H9 (cell line): ENCODE measurements around the gene SCN1B. TPM values are rescaled to one million over a fixed set of nuclear protein-coding genes. Genes with fewer than 3 reads are reported as not detected.

Experiments used
- DNase-seq: peaks from one replicate; pipeline ENCODE4 v3.0.0-alpha.2; 2017
- H2AFZ ChIP-seq: one replicate; pipeline ENCODE4 v1.6.1; 2013; ENCODE audit warnings: mild to moderate bottlenecking, low read length, control low read depth, moderate library complexity
- H2AK5ac ChIP-seq: 2 replicates; pipeline ENCODE4 v1.6.1; 2013; ENCODE audit warnings: low read length, control low read depth, mixed read lengths; ENCODE audit not compliant: insufficient read length
- H2BK120ac ChIP-seq: one replicate; pipeline ENCODE4 v1.6.1; 2013; ENCODE audit warnings: low read depth, mild to moderate bottlenecking, low read length, control low read depth, inconsistent platforms; ENCODE audit not compliant: poor library complexity, severe bottlenecking
- H2BK12ac ChIP-seq: 2 replicates; pipeline ENCODE4 v1.6.1; 2013; ENCODE audit warnings: low read length, control low read depth, mixed read lengths, low read depth; ENCODE audit not compliant: insufficient read length
- H2BK15ac ChIP-seq: 2 replicates; pipeline ENCODE4 v1.6.1; 2013; ENCODE audit warnings: low read depth, low read length, control low read depth
- H2BK20ac ChIP-seq: one replicate; pipeline ENCODE4 v1.6.1; 2013; ENCODE audit warnings: low read depth, mild to moderate bottlenecking, low read length, control low read depth, inconsistent platforms; ENCODE audit not compliant: poor library complexity, severe bottlenecking
- H2BK5ac ChIP-seq: 2 replicates; pipeline ENCODE4 v1.6.1; 2013; ENCODE audit warnings: low read length, control low read depth, mixed read lengths; ENCODE audit not compliant: insufficient read length
- H3K14ac ChIP-seq: 2 replicates; pipeline ENCODE4 v1.6.1; 2013; ENCODE audit warnings: low read length, control low read depth; ENCODE audit not compliant: insufficient read depth
- H3K18ac ChIP-seq: 2 replicates; pipeline ENCODE4 v1.6.1; 2013; ENCODE audit warnings: low read depth, mild to moderate bottlenecking, mixed read lengths, low read length, control low read depth; ENCODE audit not compliant: insufficient read length
- H3K23ac ChIP-seq: 2 replicates; pipeline ENCODE4 v1.6.1; 2013; ENCODE audit warnings: low read length, control low read depth, mixed read lengths, low read depth; ENCODE audit not compliant: insufficient read length
- H3K23me2 ChIP-seq: 2 replicates; pipeline ENCODE4 v1.6.1; 2013; ENCODE audit warnings: low read depth, mild to moderate bottlenecking, mixed read lengths, low read length, control low read depth; ENCODE audit not compliant: insufficient read length, poor library complexity, severe bottlenecking
- H3K27ac ChIP-seq: 2 replicates; pipeline ENCODE4 v1.5.1; 2013; ENCODE audit warnings: low read length, control low read depth, mixed read lengths, low read depth; ENCODE audit not compliant: insufficient read length
- H3K27me3 ChIP-seq: 2 replicates; pipeline ENCODE4 v1.6.1; 2013; ENCODE audit warnings: low read length, control low read depth, inconsistent platforms; ENCODE audit not compliant: insufficient read depth
- H3K4ac ChIP-seq: 2 replicates; pipeline ENCODE4 v1.6.1; 2013; ENCODE audit warnings: low read depth, mild to moderate bottlenecking, control low read depth, inconsistent platforms, low read length, moderate library complexity
- H3K4me1 ChIP-seq: 2 replicates; pipeline ENCODE4 v1.6.1; 2013; ENCODE audit warnings: low read length, control low read depth, inconsistent platforms; ENCODE audit not compliant: insufficient read depth
- H3K4me2 ChIP-seq: 2 replicates; pipeline ENCODE4 v1.6.1; 2013; ENCODE audit warnings: low read length, control low read depth, mixed read lengths; ENCODE audit not compliant: insufficient read length, insufficient read depth
- H3K56ac ChIP-seq: 2 replicates; pipeline ENCODE4 v1.6.1; 2013; ENCODE audit warnings: low read depth, mild to moderate bottlenecking, mixed read lengths, low read length, control low read depth; ENCODE audit not compliant: insufficient read length
- H3K79me1 ChIP-seq: 2 replicates; pipeline ENCODE4 v1.6.1; 2013; ENCODE audit warnings: low read depth, mild to moderate bottlenecking, moderate library complexity, low read length, control low read depth, inconsistent platforms; ENCODE audit not compliant: insufficient read depth, poor library complexity, severe bottlenecking
- H3K79me2 ChIP-seq: 2 replicates; pipeline ENCODE4 v1.6.1; 2013; ENCODE audit warnings: low read length, control low read depth, inconsistent platforms; ENCODE audit not compliant: insufficient read depth
- H3K9ac ChIP-seq: 2 replicates; pipeline ENCODE4 v1.6.1; 2013; ENCODE audit warnings: low read length, control low read depth, mixed read lengths; ENCODE audit not compliant: insufficient read length; ENCODE audit errors: extremely low read depth
- H3K9me3 ChIP-seq: one replicate; pipeline ENCODE4 v1.6.1; 2013; ENCODE audit warnings: low read depth, low read length, inconsistent platforms; ENCODE audit not compliant: control insufficient read depth
- H3T11ph ChIP-seq: one replicate; pipeline ENCODE4 v1.6.1; 2013; ENCODE audit warnings: mild to moderate bottlenecking, low read length, control low read depth, inconsistent platforms
- H4K20me1 ChIP-seq: one replicate; pipeline ENCODE4 v1.6.1; 2013; ENCODE audit not compliant: control insufficient read depth, insufficient read length, insufficient read depth
- H4K5ac ChIP-seq: 2 replicates; pipeline ENCODE4 v1.6.1; 2013; ENCODE audit warnings: low read depth, mild to moderate bottlenecking, mixed read lengths, low read length, control low read depth; ENCODE audit not compliant: insufficient read length
- H4K8ac ChIP-seq: replicated peaks from 2 replicates; pipeline ENCODE4 v1.6.1; 2013; ENCODE audit warnings: low read length, control low read depth, mixed read lengths, low read depth; ENCODE audit not compliant: insufficient read length
- H4K91ac ChIP-seq: 2 replicates; pipeline ENCODE4 v1.6.1; 2013; ENCODE audit warnings: low read depth, mild to moderate bottlenecking, moderate library complexity, mixed read lengths, low read length, control low read depth; ENCODE audit not compliant: insufficient read length
- H3K27ac Mint-ChIP-seq, 3 experiments: 2 replicates in 2 of 3; 3 replicates in 1 of 3; pipeline ENCODE4 v1.8.0; 2020 to 2021; ENCODE audit warnings: mixed read lengths in 3 of 3, mild to moderate bottlenecking in 1 of 3, moderate library complexity in 1 of 3
- H3K27me3 Mint-ChIP-seq: 2 replicates; pipeline ENCODE4 v1.8.0; 2021; ENCODE audit warnings: low read depth, mild to moderate bottlenecking, moderate library complexity, mixed read lengths
- H3K36me3 Mint-ChIP-seq, 3 experiments: 2 replicates in 2 of 3; 3 replicates in 1 of 3; pipeline ENCODE4 v1.8.0; 2020 to 2021; ENCODE audit warnings: low read depth in 3 of 3, mixed read lengths in 3 of 3; ENCODE audit not compliant: insufficient read depth in 1 of 3
- H3K4me1 Mint-ChIP-seq, 2 experiments: 2 replicates each; pipeline ENCODE4 v1.8.0; 2020; ENCODE audit warnings: mixed read lengths in 2 of 2
- H3K4me3 Mint-ChIP-seq, 2 experiments: 2 replicates in 1 of 2; 3 replicates in 1 of 2; pipeline ENCODE4 v1.8.0; 2020 to 2021; ENCODE audit warnings: mild to moderate bottlenecking in 2 of 2, mixed read lengths in 2 of 2, moderate library complexity in 1 of 2
- H3K9me3 Mint-ChIP-seq, 2 experiments: 2 replicates in 1 of 2; 3 replicates in 1 of 2; pipeline ENCODE4 v1.8.0; 2020; ENCODE audit warnings: mild to moderate bottlenecking in 2 of 2, mixed read lengths in 2 of 2, moderate library complexity in 1 of 2
- WGBS: extraction: QIAGEN DNeasy Blood & Tissue Kit; methylation state at CpG from one replicate; pipeline ENCODE4 v1.1.7; 2013; ENCODE audit warnings: missing lambda C conversion rate, low lambda C conversion rate, mixed read lengths; ENCODE audit not compliant: insufficient read length; ENCODE audit errors: extremely low coverage; 5-methylcytosine and 5-hydroxymethylcytosine counted together
- total RNA-seq: library from RNA; stranded (reverse); gene quantifications from 2 replicates; pipeline ENCODE4 v1.2.1, GENCODE V29; 2021
- TF ChIP-seq, protein P1 (sequence below): fragments of 200-600 bp; sonication (generic); conservative IDR thresholded peaks from 3 replicates; pipeline ENCODE4 v1.8.0; 2021; ENCODE audit warnings: antibody characterized with exemption, mild to moderate bottlenecking

Gene SCN1B
- total RNA-seq, 1 experiment from 2014 or later = 3.8 TPM

DNA sequence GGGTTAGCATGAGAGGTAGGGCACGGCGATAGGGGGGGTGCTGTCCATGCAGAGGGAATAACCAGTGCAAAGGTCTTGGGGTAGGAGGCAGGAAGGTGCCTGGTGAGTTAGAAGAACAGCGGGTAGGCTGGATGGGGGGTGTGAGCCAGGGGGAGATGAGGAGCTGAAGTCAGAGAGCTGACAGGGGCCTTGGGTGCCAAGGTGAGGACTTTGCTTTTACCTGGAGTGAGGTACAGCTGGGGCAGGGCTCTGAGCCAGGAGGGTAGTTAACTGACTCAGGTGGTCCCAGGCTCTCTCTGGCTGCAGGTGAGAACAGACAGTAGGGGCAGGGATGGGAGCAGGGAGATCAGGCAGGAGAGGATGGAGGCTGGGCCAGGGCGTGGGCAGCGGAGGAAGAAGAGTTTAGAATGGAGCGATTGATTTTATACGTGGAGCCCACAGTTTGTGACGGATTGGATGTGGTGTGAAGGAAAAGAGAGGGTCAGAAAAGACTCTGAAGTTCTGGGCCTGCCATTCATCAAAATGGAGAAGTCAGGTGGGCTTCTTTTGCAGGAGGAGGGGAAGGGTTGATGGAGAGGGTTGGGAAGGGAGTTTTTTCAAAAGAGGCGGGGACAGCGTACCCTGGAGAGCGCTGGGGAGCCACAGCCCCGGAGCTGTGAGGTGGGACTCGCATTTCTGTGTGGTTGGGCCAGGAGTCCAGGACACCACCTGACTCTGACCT, 31.3 kb upstream of the SCN1B start:
- no peak overlapping the region for H4K5ac ChIP-seq
- peak overlapping the region; percentile 9; the same call in 1 of the 2 replicates for H3K14ac ChIP-seq
- Mint-ChIP-seq H3K4me1 (peaks cover 42 to 54% of the 10 kb centered on the region in 2 experiments), H3K4me3 (peak overlapping the region; percentile 68 to 84), H3K36me3 (peaks cover 20 to 25% (median 24%) of the 10 kb centered on the region in 3 experiments), H3K9me3 (peaks cover 0 to 5% of the 10 kb centered on the region in 2 experiments; a peak in 4 of 5 replicates), H3K27ac (peak overlapping the region; percentile 94 to 97 (median 94)), H3K27me3 (no peaks in the 10 kb centered on the region; the same call in none of the 2 replicates)
- H4K91ac ChIP-seq = no peak overlapping the region
- peak overlapping the region; percentile 49 for H3K4me2 ChIP-seq
- peaks cover 24% of the 10 kb centered on the region; the same call in 1 of the 2 replicates for H3K79me2 ChIP-seq
- no peak overlapping the region for H3T11ph ChIP-seq
- H3K9me3 ChIP-seq = no peaks in the 10 kb centered on the region
- no peak overlapping the region for H2BK15ac ChIP-seq
- no peak overlapping the region for H2AK5ac ChIP-seq
- no peak overlapping the region for H2BK5ac ChIP-seq
- H4K8ac ChIP-seq = no peak overlapping the region
- no peaks in the 10 kb centered on the region for H3K27me3 ChIP-seq
- H2BK120ac ChIP-seq = no peak overlapping the region
- H3K56ac ChIP-seq = no peak overlapping the region
- no peaks in the 10 kb centered on the region for H4K20me1 ChIP-seq
- peak overlapping the region; percentile 77 for H3K18ac ChIP-seq
- no peak overlapping the region for H2AFZ ChIP-seq
- H2BK12ac ChIP-seq = no peak overlapping the region
- no peak overlapping the region for H3K4ac ChIP-seq
- H3K79me1 ChIP-seq = peaks cover under 1% of the 10 kb centered on the region
- TF ChIP-seq, protein P1, sequence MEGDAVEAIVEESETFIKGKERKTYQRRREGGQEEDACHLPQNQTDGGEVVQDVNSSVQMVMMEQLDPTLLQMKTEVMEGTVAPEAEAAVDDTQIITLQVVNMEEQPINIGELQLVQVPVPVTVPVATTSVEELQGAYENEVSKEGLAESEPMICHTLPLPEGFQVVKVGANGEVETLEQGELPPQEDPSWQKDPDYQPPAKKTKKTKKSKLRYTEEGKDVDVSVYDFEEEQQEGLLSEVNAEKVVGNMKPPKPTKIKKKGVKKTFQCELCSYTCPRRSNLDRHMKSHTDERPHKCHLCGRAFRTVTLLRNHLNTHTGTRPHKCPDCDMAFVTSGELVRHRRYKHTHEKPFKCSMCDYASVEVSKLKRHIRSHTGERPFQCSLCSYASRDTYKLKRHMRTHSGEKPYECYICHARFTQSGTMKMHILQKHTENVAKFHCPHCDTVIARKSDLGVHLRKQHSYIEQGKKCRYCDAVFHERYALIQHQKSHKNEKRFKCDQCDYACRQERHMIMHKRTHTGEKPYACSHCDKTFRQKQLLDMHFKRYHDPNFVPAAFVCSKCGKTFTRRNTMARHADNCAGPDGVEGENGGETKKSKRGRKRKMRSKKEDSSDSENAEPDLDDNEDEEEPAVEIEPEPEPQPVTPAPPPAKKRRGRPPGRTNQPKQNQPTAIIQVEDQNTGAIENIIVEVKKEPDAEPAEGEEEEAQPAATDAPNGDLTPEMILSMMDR = no peak
- WGBS = no CpG with 5 or more reads among the region's 13 CpGs
- no peak overlapping the region for H3K23ac ChIP-seq
- peak; percentile 92 for DNase-seq
- peak overlapping the region; percentile 19 for H3K27ac ChIP-seq
- peaks cover 5% of the 10 kb centered on the region; the same call in 1 of the 2 replicates for H3K4me1 ChIP-seq
- H3K9ac ChIP-seq = no peak overlapping the region
- H2BK20ac ChIP-seq = no peak overlapping the region
- peaks cover 21% of the 10 kb centered on the region for H3K23me2 ChIP-seq
